HCT116 (cell line): ENCODE results near the gene RAPH1.

ENCODE experiments used
- CTCF ChIP-seq, 3 experiments: fragments of 200-600 bp in 1 of 3; sonication (generic) in 1 of 3; IDR thresholded peaks in 2 of 3; conservative IDR thresholded peaks in 1 of 3; 2 replicates each; pipeline ENCODE4 v1.5.1; 2012 to 2017; ENCODE audit warnings: low read depth in 2 of 3, low read length in 2 of 3, antibody characterized with exemption in 1 of 3, borderline replicate concordance in 1 of 3, control low read depth in 1 of 3, mild to moderate bottlenecking in 1 of 3, mixed read lengths in 1 of 3, mixed run types in 1 of 3, moderate library complexity in 1 of 3; ENCODE audit not compliant: insufficient read depth in 1 of 3
- POLR2A ChIP-seq: IDR thresholded peaks from 2 replicates; pipeline ENCODE4 v1.7.0; 2011; ENCODE audit warnings: borderline replicate concordance; ENCODE audit not compliant: insufficient read depth, insufficient read length; ENCODE audit errors: extremely low read depth
- RAD21 ChIP-seq: IDR thresholded peaks from 2 replicates; pipeline ENCODE4 v1.6.1; 2012; ENCODE audit warnings: low read depth, mild to moderate bottlenecking

- no peak for TF ChIP-seq CTCF (IDR thresholded peaks at IDR 0.05 in 2 of 3, conservative IDR thresholded peaks at IDR 0.05 in 1 of 3; ENCODE audit: borderline replicate concordance in 1 of 3, insufficient read depth in 1 of 3, low read depth in 2 of 3, low read length in 2 of 3)
- TF ChIP-seq POLR2A, result no peak
- TF ChIP-seq RAD21, result no peak
Measured at GRCh38 chr2:203527719-203528118, 7.4 kb downstream of the RAPH1 start.
